ENCODE measurements around the gene NFATC1. TPM values are rescaled to one million over a fixed set of nuclear protein-coding genes. Genes with fewer than 3 reads are reported as not detected.

NFATC1 gene
- total and polyA plus RNA-seq, 9 donors, result 7.0 to 17.1 (median 12.6) TPM

- Histone ChIP-seq H3K27me3 (ENCODE audit: control insufficient read depth, insufficient read depth, low read length) (peaks cover 2% of the 10 kb centered on the region), H3K4me3 (ENCODE audit: low read length) (no peak overlapping the region), H3K36me3 (ENCODE audit: control insufficient read depth, insufficient read depth, low read length) (peaks cover 52% of the 10 kb centered on the region), H3K27ac (ENCODE audit: low read length) (peak overlapping the region; percentile 81), H3K4me1 (ENCODE audit: control insufficient read depth, insufficient read depth, low read length) (peaks cover 43% of the 10 kb centered on the region), H3K9me3 (replicated peaks; ENCODE audit: control insufficient read depth, low read depth, low read length) (no peaks in the 10 kb centered on the region)
- peak; percentile 79 for DNase-seq
- WGBS (ENCODE audit: insufficient coverage), result 64% methylated on average over 45 of the region's 45 CpGs
These were observed 62.6 kb downstream of the NFATC1 start for GRCh38 chr18:79458131-79458838.

GRCh38 chr18:79458917-79459803 lies 63.4 kb downstream of the NFATC1 start:
- Histone ChIP-seq H3K27ac (ENCODE audit: low read length) (peak overlapping the region; percentile 81), H3K4me1 (ENCODE audit: control insufficient read depth, insufficient read depth, low read length) (peaks cover 35% of the 10 kb centered on the region), H3K9me3 (replicated peaks; ENCODE audit: control insufficient read depth, low read depth, low read length) (no peaks in the 10 kb centered on the region), H3K4me3 (ENCODE audit: low read length) (no peak overlapping the region), H3K36me3 (ENCODE audit: control insufficient read depth, insufficient read depth, low read length) (peaks cover 52% of the 10 kb centered on the region), H3K27me3 (ENCODE audit: control insufficient read depth, insufficient read depth, low read length) (peaks cover 2% of the 10 kb centered on the region)
- WGBS (ENCODE audit: insufficient coverage), result 76% methylated on average over 29 of the region's 40 CpGs
- no peak for DNase-seq

DNA sequence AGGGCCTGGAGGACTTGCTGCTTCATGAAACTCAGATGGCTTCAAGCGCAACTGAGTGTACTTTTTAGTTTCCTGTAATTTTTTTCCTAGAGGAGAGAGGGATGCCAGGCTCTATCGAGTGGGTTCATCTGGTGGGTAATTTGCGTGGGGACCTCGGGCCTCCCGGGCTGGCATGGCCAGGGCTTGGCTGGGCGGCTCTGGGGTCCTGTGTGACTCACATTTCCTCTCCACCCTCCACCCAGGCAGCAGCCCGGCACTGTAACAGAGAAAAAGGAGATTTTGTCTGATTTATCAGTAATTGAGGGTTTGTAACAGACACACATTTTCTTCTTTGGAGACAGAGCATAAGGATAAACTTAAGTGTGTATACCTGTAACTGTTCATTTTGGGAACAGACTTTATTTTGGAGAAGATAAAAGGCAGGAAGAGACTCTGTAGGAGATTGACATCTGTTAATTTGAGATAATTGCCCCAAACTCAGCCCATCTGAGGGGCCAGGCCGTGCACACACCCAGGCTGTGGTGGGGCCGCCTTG lies 64.3 kb downstream of the NFATC1 start:
- Histone ChIP-seq H3K4me1 (ENCODE audit: control insufficient read depth, insufficient read depth, low read length) (peaks cover 31% of the 10 kb centered on the region), H3K27me3 (ENCODE audit: control insufficient read depth, insufficient read depth, low read length) (peaks cover 2% of the 10 kb centered on the region), H3K4me3 (ENCODE audit: low read length) (no peak overlapping the region), H3K27ac (ENCODE audit: low read length) (peak overlapping the region; percentile 37), H3K36me3 (ENCODE audit: control insufficient read depth, insufficient read depth, low read length) (peaks cover 47% of the 10 kb centered on the region), H3K9me3 (replicated peaks; ENCODE audit: control insufficient read depth, low read depth, low read length) (no peaks in the 10 kb centered on the region)
- 42% methylated on average over 3 of the region's 9 CpGs for WGBS (ENCODE audit: insufficient coverage)
- DNase-seq, result no peak

GRCh38 chr18:79460481-79461300 lies 65.0 kb downstream of the NFATC1 start:
- no peaks in the 10 kb centered on the region for H3K9me3 ChIP-seq (replicated peaks; ENCODE audit: control insufficient read depth, low read depth, low read length)
- H3K27ac ChIP-seq (ENCODE audit: low read length), result no peak overlapping the region
- H3K4me1 ChIP-seq (ENCODE audit: control insufficient read depth, insufficient read depth, low read length), result peaks cover 38% of the 10 kb centered on the region
- WGBS (ENCODE audit: insufficient coverage), result 76% methylated on average over 24 of the region's 31 CpGs
- no peak for DNase-seq
- peaks cover 40% of the 10 kb centered on the region for H3K36me3 ChIP-seq (ENCODE audit: control insufficient read depth, insufficient read depth, low read length)
- peaks cover 2% of the 10 kb centered on the region for H3K27me3 ChIP-seq (ENCODE audit: control insufficient read depth, insufficient read depth, low read length)
- no peak overlapping the region for H3K4me3 ChIP-seq (ENCODE audit: low read length)

DNA sequence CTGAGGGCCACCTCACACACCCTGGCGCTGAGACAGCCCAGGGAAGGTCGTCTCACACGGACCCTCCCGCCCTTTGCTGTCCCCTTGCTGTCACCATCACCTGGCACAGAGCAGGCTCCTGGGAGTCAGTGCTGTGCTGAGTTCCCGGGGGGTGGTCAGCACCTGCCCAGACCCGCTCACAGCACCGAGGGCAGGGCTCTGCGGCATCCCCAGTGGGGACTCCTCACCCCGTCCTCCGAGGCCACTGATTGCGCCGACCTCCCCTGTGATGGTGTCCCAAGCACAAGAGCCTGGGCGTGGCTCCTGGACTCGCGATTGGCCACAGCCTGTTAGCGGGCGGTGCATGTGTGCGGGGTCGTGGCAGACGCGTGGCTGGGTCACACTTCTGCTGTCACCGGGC lies 65.9 kb downstream of the NFATC1 start:
- peaks cover 2% of the 10 kb centered on the region for H3K27me3 ChIP-seq (ENCODE audit: control insufficient read depth, insufficient read depth, low read length)
- peaks cover 41% of the 10 kb centered on the region for H3K4me1 ChIP-seq (ENCODE audit: control insufficient read depth, insufficient read depth, low read length)
- H3K4me3 ChIP-seq (ENCODE audit: low read length), result no peak overlapping the region
- H3K27ac ChIP-seq (ENCODE audit: low read length), result no peak overlapping the region
- 91% methylated on average over 21 of the region's 22 CpGs for WGBS (ENCODE audit: insufficient coverage)
- no peak for DNase-seq
- H3K36me3 ChIP-seq (ENCODE audit: control insufficient read depth, insufficient read depth, low read length), result peaks cover 33% of the 10 kb centered on the region
- no peaks in the 10 kb centered on the region for H3K9me3 ChIP-seq (replicated peaks; ENCODE audit: control insufficient read depth, low read depth, low read length)

DNA sequence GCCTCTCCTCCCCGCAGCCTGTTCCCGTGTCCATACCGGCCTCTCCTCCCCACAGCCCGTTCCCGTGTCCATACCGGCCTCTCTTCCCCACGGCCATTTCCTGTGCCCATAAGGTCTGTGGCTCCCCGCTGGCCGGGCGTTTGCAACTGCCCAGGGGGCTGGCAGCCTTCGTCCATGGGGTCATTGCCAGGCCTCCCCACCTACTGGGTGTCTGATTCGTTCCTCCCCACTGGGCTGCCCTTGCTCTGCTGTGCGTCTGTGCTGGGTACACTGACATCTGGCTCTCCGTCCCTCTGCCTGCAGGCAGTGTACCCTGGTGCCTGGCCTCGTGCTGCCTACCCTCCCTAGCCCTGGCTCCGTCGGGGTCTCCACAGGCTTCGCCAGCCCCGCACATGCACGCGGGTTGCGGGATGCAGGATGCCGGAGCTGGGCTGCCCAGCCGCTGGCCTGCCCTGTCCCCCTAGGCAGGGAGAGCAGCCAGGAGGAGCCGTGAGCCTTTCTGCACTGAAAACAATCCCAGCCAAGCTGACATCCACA lies 67.8 kb downstream of the NFATC1 start:
- 79% methylated on average over 24 of the region's 25 CpGs for WGBS (ENCODE audit: insufficient coverage)

GRCh38 chr18:79465392-79465991 lies 69.8 kb downstream of the NFATC1 start:
- 35% methylated on average over 24 of the region's 26 CpGs for WGBS (ENCODE audit: insufficient coverage)
- Histone ChIP-seq H3K36me3 (ENCODE audit: control insufficient read depth, insufficient read depth, low read length) (peaks cover 40% of the 10 kb centered on the region), H3K27ac (ENCODE audit: low read length) (peak overlapping the region; percentile 77), H3K4me1 (ENCODE audit: control insufficient read depth, insufficient read depth, low read length) (peaks cover 32% of the 10 kb centered on the region), H3K4me3 (ENCODE audit: low read length) (no peak overlapping the region), H3K9me3 (replicated peaks; ENCODE audit: control insufficient read depth, low read depth, low read length) (no peaks in the 10 kb centered on the region), H3K27me3 (ENCODE audit: control insufficient read depth, insufficient read depth, low read length) (no peaks in the 10 kb centered on the region)
- peak; percentile 74 for DNase-seq

More for the DNA sequence above, 67.8 kb downstream of the NFATC1 start:
- peaks cover 39% of the 10 kb centered on the region for H3K4me1 ChIP-seq (ENCODE audit: control insufficient read depth, insufficient read depth, low read length)
- no peak overlapping the region for H3K4me3 ChIP-seq (ENCODE audit: low read length)
- H3K27me3 ChIP-seq (ENCODE audit: control insufficient read depth, insufficient read depth, low read length), result peaks cover 2% of the 10 kb centered on the region
- peaks cover 34% of the 10 kb centered on the region for H3K36me3 ChIP-seq (ENCODE audit: control insufficient read depth, insufficient read depth, low read length)
- DNase-seq, result no peak
- no peak overlapping the region for H3K27ac ChIP-seq (ENCODE audit: low read length)
- H3K9me3 ChIP-seq (replicated peaks; ENCODE audit: control insufficient read depth, low read depth, low read length), result no peaks in the 10 kb centered on the region

- peaks cover 29% of the 10 kb centered on the region for H3K4me1 ChIP-seq (ENCODE audit: control insufficient read depth, insufficient read depth, low read length)
- H3K36me3 ChIP-seq (ENCODE audit: control insufficient read depth, insufficient read depth, low read length), result peaks cover 43% of the 10 kb centered on the region
- H3K4me3 ChIP-seq (ENCODE audit: low read length), result no peak overlapping the region
- no peak overlapping the region for H3K27ac ChIP-seq (ENCODE audit: low read length)
- no peak for DNase-seq
- no peaks in the 10 kb centered on the region for H3K9me3 ChIP-seq (replicated peaks; ENCODE audit: control insufficient read depth, low read depth, low read length)
- H3K27me3 ChIP-seq (ENCODE audit: control insufficient read depth, insufficient read depth, low read length), result no peaks in the 10 kb centered on the region
- 84% methylated on average over 16 of the region's 16 CpGs for WGBS (ENCODE audit: insufficient coverage)
These were observed 70.9 kb downstream of the NFATC1 start for GRCh38 chr18:79466591-79466990.

DNA sequence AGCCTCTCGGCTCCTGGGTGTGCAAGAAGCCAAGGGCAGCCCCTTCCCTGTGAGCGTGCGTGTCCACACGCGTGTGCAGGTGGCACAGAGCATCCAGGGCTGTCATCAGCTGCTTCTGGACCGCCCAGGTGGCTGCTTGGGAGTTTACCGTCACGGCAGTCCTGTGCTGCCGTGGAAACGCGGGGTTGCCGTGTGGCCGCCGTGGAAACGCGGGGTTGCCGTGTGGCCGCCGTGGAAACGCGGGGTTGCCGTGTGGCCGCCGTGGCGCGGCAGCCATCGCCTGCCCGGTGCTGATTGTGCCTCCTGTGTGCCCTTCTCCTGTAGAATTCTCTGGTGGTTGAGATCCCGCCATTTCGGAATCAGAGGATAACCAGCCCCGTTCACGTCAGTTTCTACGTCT lies 71.4 kb downstream of the NFATC1 start:
- H3K9me3 ChIP-seq (replicated peaks; ENCODE audit: control insufficient read depth, low read depth, low read length), result no peaks in the 10 kb centered on the region
- H3K36me3 ChIP-seq (ENCODE audit: control insufficient read depth, insufficient read depth, low read length), result peaks cover 39% of the 10 kb centered on the region
- H3K27me3 ChIP-seq (ENCODE audit: control insufficient read depth, insufficient read depth, low read length), result no peaks in the 10 kb centered on the region
- DNase-seq, result no peak
- peaks cover 29% of the 10 kb centered on the region for H3K4me1 ChIP-seq (ENCODE audit: control insufficient read depth, insufficient read depth, low read length)
- H3K27ac ChIP-seq (ENCODE audit: low read length), result no peak overlapping the region
- 98% methylated on average over 33 of the region's 33 CpGs for WGBS (ENCODE audit: insufficient coverage)
- no peak overlapping the region for H3K4me3 ChIP-seq (ENCODE audit: low read length)

Data from muscle of leg (tissue), 11 donors.